NCI-H1048 (cell line): ENCODE measurements around the gene NOL4.

Experiments
- DNase-seq: peaks from one replicate; lab custom pipeline; 2025; lab: John Stamatoyannopoulos, UW

NOL4 gene

DNA sequence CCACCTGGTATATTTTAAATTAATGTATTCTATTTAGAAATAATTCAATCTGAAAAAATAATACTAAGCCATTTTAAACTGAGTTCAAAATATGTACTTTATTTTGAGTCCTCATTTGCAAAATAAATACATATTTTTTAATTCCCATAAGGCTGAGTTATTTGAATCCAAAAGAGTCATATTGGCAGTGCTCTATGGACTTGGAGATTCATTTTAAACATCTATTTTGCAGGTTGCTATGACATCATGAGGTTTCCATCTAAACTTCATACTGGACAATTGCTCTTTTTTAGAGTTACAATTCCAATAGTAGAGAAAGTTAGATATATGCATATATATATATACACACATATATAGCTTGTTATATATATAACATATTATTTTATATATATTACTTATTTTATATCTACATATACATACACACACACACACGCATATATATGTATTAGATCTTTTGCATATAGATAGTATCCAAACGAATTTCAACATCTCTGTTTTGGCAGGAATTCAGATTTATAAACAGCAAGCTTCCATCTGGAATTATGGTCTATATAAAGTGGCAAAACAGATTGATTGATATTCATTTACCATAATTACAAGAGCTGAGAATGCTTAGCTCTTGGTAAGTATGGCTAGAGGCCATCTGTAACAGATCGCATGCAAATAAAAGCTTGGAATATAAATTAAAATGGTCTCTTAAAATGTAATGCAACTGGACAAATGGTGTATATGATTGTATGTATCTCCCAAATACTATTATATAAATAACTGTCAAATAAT lies 34.9 kb downstream of the NOL4 start:
- DNase-seq, result no peak
